ENCODE results near the gene HOMER2.

HOMER2 gene

GRCh38 chr15:82843566-82843965, 109.0 kb downstream of the HOMER2 start:
- Histone ChIP-seq H3K9me3 (ENCODE audit: control insufficient read depth in 2 of 2, low read length in 2 of 2) (no peaks in the 10 kb centered on the region), H3K36me3 (ENCODE audit: control insufficient read depth in 2 of 2, insufficient read depth in 2 of 2, low read length in 2 of 2) (no peaks in the 10 kb centered on the region), H3K27me3 (ENCODE audit: control insufficient read depth in 2 of 2, insufficient read depth in 2 of 2, low read length in 2 of 2) (no peaks in the 10 kb centered on the region), H3K27ac (ENCODE audit: low read depth in 2 of 2, low read length in 2 of 2) (no peak overlapping the region), H3K4me3 (ENCODE audit: low read length in 2 of 2) (no peak overlapping the region), H3K9ac (ENCODE audit: low read depth in 1 of 2, low read length in 2 of 2) (no peak overlapping the region), H3K4me1 (ENCODE audit: control insufficient read depth in 2 of 2, insufficient read depth in 2 of 2, low read length in 2 of 2) (no peaks in the 10 kb centered on the region)

- Histone ChIP-seq H3K27ac (ENCODE audit: low read depth in 2 of 2, low read length in 2 of 2) (no peak overlapping the region), H3K9ac (ENCODE audit: low read depth in 1 of 2, low read length in 2 of 2) (no peak overlapping the region), H3K9me3 (ENCODE audit: control insufficient read depth in 2 of 2, low read length in 2 of 2) (no peaks in the 10 kb centered on the region)
Measured at GRCh38 chr15:82840166-82840565, 112.4 kb downstream of the HOMER2 start.

GRCh38 chr15:82839136-82839535, 113.4 kb downstream of the HOMER2 start:
- Histone ChIP-seq H3K4me3 (ENCODE audit: low read length in 2 of 2) (no peak overlapping the region), H3K9me3 (ENCODE audit: control insufficient read depth in 2 of 2, low read length in 2 of 2) (no peaks in the 10 kb centered on the region), H3K36me3 (ENCODE audit: control insufficient read depth in 2 of 2, insufficient read depth in 2 of 2, low read length in 2 of 2) (peaks cover 13 to 31% of the 10 kb centered on the region in 2 donors), H3K27me3 (ENCODE audit: control insufficient read depth in 2 of 2, insufficient read depth in 2 of 2, low read length in 2 of 2) (no peaks in the 10 kb centered on the region), H3K4me1 (ENCODE audit: control insufficient read depth in 2 of 2, insufficient read depth in 2 of 2, low read length in 2 of 2) (no peaks in the 10 kb centered on the region), H3K9ac (ENCODE audit: low read depth in 1 of 2, low read length in 2 of 2) (no peak overlapping the region), H3K27ac (ENCODE audit: low read depth in 2 of 2, low read length in 2 of 2) (no peak overlapping the region)

More at GRCh38 chr15:82840166-82840565, 112.4 kb downstream of the HOMER2 start:
- peaks cover 8 to 23% of the 10 kb centered on the region in 2 donors for H3K36me3 ChIP-seq (ENCODE audit: control insufficient read depth in 2 of 2, insufficient read depth in 2 of 2, low read length in 2 of 2)
- no peak overlapping the region for H3K4me3 ChIP-seq (ENCODE audit: low read length in 2 of 2)
- H3K4me1 ChIP-seq (ENCODE audit: control insufficient read depth in 2 of 2, insufficient read depth in 2 of 2, low read length in 2 of 2): no peaks in the 10 kb centered on the region
- H3K27me3 ChIP-seq (ENCODE audit: control insufficient read depth in 2 of 2, insufficient read depth in 2 of 2, low read length in 2 of 2): no peaks in the 10 kb centered on the region

- Histone ChIP-seq H3K36me3 (ENCODE audit: control insufficient read depth in 2 of 2, insufficient read depth in 2 of 2, low read length in 2 of 2) (peaks cover 18 to 37% of the 10 kb centered on the region in 2 donors), H3K4me1 (ENCODE audit: control insufficient read depth in 2 of 2, insufficient read depth in 2 of 2, low read length in 2 of 2) (no peaks in the 10 kb centered on the region), H3K9me3 (ENCODE audit: control insufficient read depth in 2 of 2, low read length in 2 of 2) (no peaks in the 10 kb centered on the region), H3K4me3 (ENCODE audit: low read length in 2 of 2) (no peak overlapping the region), H3K27me3 (ENCODE audit: control insufficient read depth in 2 of 2, insufficient read depth in 2 of 2, low read length in 2 of 2) (no peaks in the 10 kb centered on the region), H3K27ac (ENCODE audit: low read depth in 2 of 2, low read length in 2 of 2) (no peak overlapping the region), H3K9ac (ENCODE audit: low read depth in 1 of 2, low read length in 2 of 2) (no peak overlapping the region)
Measured at GRCh38 chr15:82838096-82838735, 114.3 kb downstream of the HOMER2 start.

- H3K36me3 ChIP-seq (ENCODE audit: control insufficient read depth in 2 of 2, insufficient read depth in 2 of 2, low read length in 2 of 2): peaks cover 44 to 58% of the 10 kb centered on the region in 2 donors
- no peaks in the 10 kb centered on the region for H3K4me1 ChIP-seq (ENCODE audit: control insufficient read depth in 2 of 2, insufficient read depth in 2 of 2, low read length in 2 of 2)
- H3K27ac ChIP-seq (ENCODE audit: low read depth in 2 of 2, low read length in 2 of 2): no peak overlapping the region
- H3K9me3 ChIP-seq (ENCODE audit: control insufficient read depth in 2 of 2, low read length in 2 of 2): no peaks in the 10 kb centered on the region
- no peak overlapping the region for H3K4me3 ChIP-seq (ENCODE audit: low read length in 2 of 2)
- H3K9ac ChIP-seq (ENCODE audit: low read depth in 1 of 2, low read length in 2 of 2): no peak overlapping the region
- no peaks in the 10 kb centered on the region for H3K27me3 ChIP-seq (ENCODE audit: control insufficient read depth in 2 of 2, insufficient read depth in 2 of 2, low read length in 2 of 2)
Measured at GRCh38 chr15:82835391-82835917, 117.1 kb downstream of the HOMER2 start.

GRCh38 chr15:82833362-82833682, 119.2 kb downstream of the HOMER2 start:
- Histone ChIP-seq H3K27ac (ENCODE audit: low read depth in 2 of 2, low read length in 2 of 2) (no peak overlapping the region), H3K36me3 (ENCODE audit: control insufficient read depth in 2 of 2, insufficient read depth in 2 of 2, low read length in 2 of 2) (peaks cover 65 to 71% of the 10 kb centered on the region in 2 donors)

GRCh38 chr15:82832601-82833361, 119.7 kb downstream of the HOMER2 start:
- Histone ChIP-seq H3K9ac (ENCODE audit: low read depth in 1 of 2, low read length in 2 of 2) (no peak overlapping the region), H3K4me3 (ENCODE audit: low read length in 2 of 2) (no peak overlapping the region), H3K27me3 (ENCODE audit: control insufficient read depth in 2 of 2, insufficient read depth in 2 of 2, low read length in 2 of 2) (no peaks in the 10 kb centered on the region), H3K9me3 (ENCODE audit: control insufficient read depth in 2 of 2, low read length in 2 of 2) (no peaks in the 10 kb centered on the region), H3K4me1 (ENCODE audit: control insufficient read depth in 2 of 2, insufficient read depth in 2 of 2, low read length in 2 of 2) (no peaks in the 10 kb centered on the region), H3K36me3 (ENCODE audit: control insufficient read depth in 2 of 2, insufficient read depth in 2 of 2, low read length in 2 of 2) (peaks cover 70 to 76% of the 10 kb centered on the region in 2 donors), H3K27ac (ENCODE audit: low read depth in 2 of 2, low read length in 2 of 2) (no peak overlapping the region)

More at GRCh38 chr15:82833362-82833682, 119.2 kb downstream of the HOMER2 start:
- H3K4me3 ChIP-seq (ENCODE audit: low read length in 2 of 2): no peak overlapping the region
- H3K9me3 ChIP-seq (ENCODE audit: control insufficient read depth in 2 of 2, low read length in 2 of 2): no peaks in the 10 kb centered on the region
- no peaks in the 10 kb centered on the region for H3K27me3 ChIP-seq (ENCODE audit: control insufficient read depth in 2 of 2, insufficient read depth in 2 of 2, low read length in 2 of 2)
- no peaks in the 10 kb centered on the region for H3K4me1 ChIP-seq (ENCODE audit: control insufficient read depth in 2 of 2, insufficient read depth in 2 of 2, low read length in 2 of 2)
- no peak overlapping the region for H3K9ac ChIP-seq (ENCODE audit: low read depth in 1 of 2, low read length in 2 of 2)

- no peaks in the 10 kb centered on the region for H3K9me3 ChIP-seq (ENCODE audit: control insufficient read depth in 2 of 2, low read length in 2 of 2)
- no peak overlapping the region for H3K9ac ChIP-seq (ENCODE audit: low read depth in 1 of 2, low read length in 2 of 2)
- H3K4me3 ChIP-seq (ENCODE audit: low read length in 2 of 2): no peak overlapping the region
- peaks cover 75 to 77% of the 10 kb centered on the region in 2 donors for H3K36me3 ChIP-seq (ENCODE audit: control insufficient read depth in 2 of 2, insufficient read depth in 2 of 2, low read length in 2 of 2)
- no peaks in the 10 kb centered on the region for H3K27me3 ChIP-seq (ENCODE audit: control insufficient read depth in 2 of 2, insufficient read depth in 2 of 2, low read length in 2 of 2)
- no peak overlapping the region for H3K27ac ChIP-seq (ENCODE audit: low read depth in 2 of 2, low read length in 2 of 2)
- H3K4me1 ChIP-seq (ENCODE audit: control insufficient read depth in 2 of 2, insufficient read depth in 2 of 2, low read length in 2 of 2): no peaks in the 10 kb centered on the region
Measured at GRCh38 chr15:82831894-82832600, 120.5 kb downstream of the HOMER2 start.

- Histone ChIP-seq H3K36me3 (ENCODE audit: control insufficient read depth in 2 of 2, insufficient read depth in 2 of 2, low read length in 2 of 2) (peaks cover 76 to 79% of the 10 kb centered on the region in 2 donors), H3K9ac (ENCODE audit: low read depth in 1 of 2, low read length in 2 of 2) (no peak overlapping the region), H3K27ac (ENCODE audit: low read depth in 2 of 2, low read length in 2 of 2) (no peak overlapping the region), H3K9me3 (ENCODE audit: control insufficient read depth in 2 of 2, low read length in 2 of 2) (no peaks in the 10 kb centered on the region), H3K4me1 (ENCODE audit: control insufficient read depth in 2 of 2, insufficient read depth in 2 of 2, low read length in 2 of 2) (no peaks in the 10 kb centered on the region), H3K4me3 (ENCODE audit: low read length in 2 of 2) (no peak overlapping the region), H3K27me3 (ENCODE audit: control insufficient read depth in 2 of 2, insufficient read depth in 2 of 2, low read length in 2 of 2) (no peaks in the 10 kb centered on the region)
Measured at GRCh38 chr15:82830427-82831173, 121.9 kb downstream of the HOMER2 start.
